ENCODE data around the gene KCNA2.

Gene KCNA2

GRCh38 chr1:110605901-110606656 is at the start of gene KCNA2:
Gene KCNA2, minus strand, starts transcription at chr1:110606358. Its CDS starts 1,576 bp downstream, at chr1:110604782.
- no peak for DNase-seq (ENCODE audit: low read depth in 2 of 2)

DNA sequence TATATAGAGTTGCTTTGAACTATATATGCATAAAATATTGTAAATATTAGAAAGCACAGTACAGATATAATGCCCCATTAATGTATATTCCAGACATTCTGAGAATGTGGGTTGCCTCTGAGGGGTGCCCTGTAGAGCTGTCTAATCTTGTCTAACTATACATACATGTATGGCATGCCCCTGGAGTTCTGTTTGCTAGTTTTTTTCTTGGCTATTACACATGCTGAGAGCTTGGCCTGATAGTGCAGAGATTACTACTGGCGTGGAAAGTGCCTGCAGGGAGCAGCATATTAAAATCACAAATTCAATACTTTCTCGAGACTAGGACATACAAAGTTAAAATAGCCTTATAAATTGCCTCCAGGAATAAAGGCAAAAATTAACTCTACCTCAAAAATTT is 44.5 kb upstream of the KCNA2 start:
- no peak for DNase-seq (ENCODE audit: low read depth in 2 of 2)

- no peak for DNase-seq (ENCODE audit: low read depth in 2 of 2)
These were observed 42.3 kb upstream of the KCNA2 start for GRCh38 chr1:110648417-110648816.

- DNase-seq (ENCODE audit: low read depth in 2 of 2) = no peak
These were observed 41.2 kb upstream of the KCNA2 start for GRCh38 chr1:110647254-110647891.

DNA sequence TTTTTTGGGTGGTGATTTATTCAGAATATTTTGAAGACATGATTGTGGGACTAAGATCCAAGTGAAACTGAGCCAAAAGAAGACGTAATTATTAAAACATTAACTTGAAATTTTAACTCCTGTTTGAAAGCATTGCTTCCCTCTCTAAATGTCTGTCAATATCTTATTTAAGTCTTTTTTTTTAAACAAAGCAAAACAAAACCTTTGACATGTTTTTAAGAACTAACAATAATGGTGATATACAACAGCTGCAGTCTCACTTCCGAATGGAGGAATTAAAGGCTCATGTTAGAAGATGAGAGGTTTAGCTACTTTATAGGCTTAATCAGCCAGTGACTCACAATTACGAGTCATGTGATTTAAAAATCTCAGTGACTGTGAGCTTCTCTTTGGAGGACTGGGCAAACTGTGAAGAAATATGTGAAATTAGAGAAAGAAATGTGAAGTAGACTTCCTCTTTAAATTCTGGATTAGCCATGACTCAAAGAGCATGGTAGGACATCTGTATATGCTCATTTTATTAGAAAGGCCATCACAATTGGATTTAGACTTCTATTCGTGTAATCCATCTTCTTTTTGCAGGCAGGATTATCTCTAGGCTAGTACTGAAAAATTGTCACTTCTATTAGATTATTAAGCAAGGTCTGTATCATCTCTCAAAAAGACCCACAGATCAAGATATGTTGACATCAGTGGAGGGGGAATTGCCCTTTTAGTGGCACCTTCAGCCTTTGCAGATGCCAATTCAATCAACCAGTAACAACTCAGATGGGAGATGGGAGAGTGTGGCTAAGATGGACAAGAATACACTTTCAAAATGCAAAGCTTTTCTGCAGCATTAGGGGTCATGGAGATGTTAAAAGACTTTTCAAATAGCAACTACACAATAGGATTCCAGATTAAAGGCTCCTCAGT is 39.9 kb upstream of the KCNA2 start:
- DNase-seq (ENCODE audit: low read depth in 2 of 2) = no peak

- DNase-seq (ENCODE audit: low read depth in 2 of 2) = no peak
These were observed 39.1 kb upstream of the KCNA2 start for GRCh38 chr1:110645211-110645610.

DNA sequence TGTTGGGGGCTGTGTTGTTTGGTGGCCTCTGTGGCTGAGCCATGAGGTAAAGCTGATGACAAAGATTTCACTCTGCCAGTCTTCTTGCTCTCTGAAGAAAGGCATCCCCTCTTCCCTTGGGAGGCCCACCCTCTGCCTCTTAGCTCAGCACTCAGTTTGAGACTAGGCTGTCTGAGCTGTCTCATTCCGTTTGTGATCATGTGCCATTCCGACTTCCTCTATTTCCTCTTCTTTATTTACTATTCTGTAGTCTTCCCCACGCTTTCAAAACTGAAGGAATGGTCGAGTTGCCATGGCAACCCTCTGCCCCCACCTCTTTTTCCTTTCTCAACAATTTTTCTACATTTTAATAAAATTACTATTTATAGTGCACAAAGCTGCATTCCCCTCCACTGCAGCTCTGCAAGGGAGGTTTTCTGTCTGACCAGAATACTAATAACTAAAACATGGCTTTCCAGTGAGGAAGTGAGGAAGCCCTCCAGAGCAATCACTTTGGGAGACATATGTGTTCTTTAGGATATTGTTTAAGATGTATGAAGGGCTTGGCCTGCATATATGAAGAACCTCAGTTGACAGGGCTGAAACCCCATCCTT is 37.8 kb upstream of the KCNA2 start:
- no peak for DNase-seq (ENCODE audit: low read depth in 2 of 2)

DNA sequence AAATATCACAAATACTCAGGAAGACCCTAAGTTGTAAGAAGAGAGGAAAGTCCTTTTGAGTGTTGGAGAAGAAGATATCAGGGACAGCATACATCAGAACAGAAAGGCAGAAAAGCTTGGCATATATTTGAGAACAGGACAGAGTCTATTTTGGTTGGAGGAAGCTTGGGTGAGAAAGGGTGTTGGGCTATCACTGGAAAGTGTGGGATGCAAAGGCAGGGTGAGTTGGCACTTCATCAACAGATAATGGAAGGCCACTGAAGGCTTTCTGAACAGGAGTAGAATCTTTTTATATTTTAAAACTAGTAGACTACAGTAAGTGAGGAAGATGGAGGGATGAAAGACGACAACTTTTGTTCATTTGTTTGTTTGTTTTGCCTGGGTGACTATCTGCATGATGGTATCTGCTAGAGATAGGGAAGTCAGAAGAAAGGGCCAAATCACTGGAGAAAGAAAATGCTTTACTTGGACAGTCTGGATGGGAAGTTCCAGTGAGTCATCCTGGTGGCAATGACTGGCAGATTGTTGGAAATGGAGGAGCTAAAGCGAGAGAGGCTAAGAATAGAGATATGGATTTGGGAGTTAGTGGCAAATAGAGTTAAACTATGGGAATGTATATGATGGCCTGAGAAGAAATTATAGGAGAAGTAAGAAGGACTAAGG is 33.7 kb upstream of the KCNA2 start:
- DNase-seq (ENCODE audit: low read depth in 2 of 2) = no peak

- DNase-seq (ENCODE audit: low read depth in 2 of 2) = no peak
These were observed 32.4 kb upstream of the KCNA2 start for GRCh38 chr1:110638556-110638955.

GRCh38 chr1:110638058-110638457 is 31.9 kb upstream of the KCNA2 start:
- no peak for DNase-seq (ENCODE audit: low read depth in 2 of 2)

GRCh38 chr1:110637475-110637874 is 31.3 kb upstream of the KCNA2 start:
- no peak for DNase-seq (ENCODE audit: low read depth in 2 of 2)

GRCh38 chr1:110636149-110636935 is 30.2 kb upstream of the KCNA2 start:
- no peak for DNase-seq (ENCODE audit: low read depth in 2 of 2)

DNA sequence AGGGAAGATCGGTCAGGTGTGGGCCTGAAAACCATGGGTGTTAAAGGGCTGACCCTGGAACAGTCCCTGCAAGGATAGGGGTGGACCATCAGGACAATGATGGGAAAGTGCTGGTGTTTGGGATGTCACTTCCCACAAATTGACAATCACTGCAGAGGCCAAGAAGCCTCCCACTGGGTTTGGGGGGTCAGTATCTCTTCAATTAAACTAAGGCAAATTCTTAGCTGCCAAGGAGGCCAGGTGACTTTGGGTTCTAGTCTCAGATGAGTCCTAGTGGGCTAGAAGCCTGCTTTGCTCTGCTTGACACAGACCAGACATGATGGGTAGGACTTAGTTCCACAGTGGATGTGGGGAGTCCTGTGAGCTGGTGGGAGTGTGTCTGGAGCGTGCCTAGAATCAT is 29.3 kb upstream of the KCNA2 start:
- no peak for DNase-seq (ENCODE audit: low read depth in 2 of 2)

GRCh38 chr1:110634455-110635311 is 28.5 kb upstream of the KCNA2 start:
- peak; percentile 65 to 70 for DNase-seq (ENCODE audit: low read depth in 2 of 2)

- no peak for DNase-seq (ENCODE audit: low read depth in 2 of 2)
These were observed 27.9 kb upstream of the KCNA2 start for GRCh38 chr1:110634086-110634454.

GRCh38 chr1:110633646-110634030 is 27.5 kb upstream of the KCNA2 start:
- no peak for DNase-seq (ENCODE audit: low read depth in 2 of 2)

- DNase-seq (ENCODE audit: low read depth in 2 of 2) = no peak
These were observed 25.9 kb upstream of the KCNA2 start for GRCh38 chr1:110631836-110632620.

GRCh38 chr1:110630839-110631663 is 24.9 kb upstream of the KCNA2 start:
- peak; percentile 73 to 83 for DNase-seq (ENCODE audit: low read depth in 2 of 2)
